Calu3 (cell line): ENCODE data around the gene GCH1. TPM values are rescaled to one million over a fixed set of nuclear protein-coding genes. Genes with fewer than 3 reads are reported as not detected.

ENCODE experiments used
- BruUV-seq: library from RNA; stranded (reverse); fragments of 400-500 nt; replicated peaks from 2 replicates; lab custom pipeline; 2021; lab: Mats Ljungman, UMichigan
- CTCF ChIA-PET: fragments of 300-600 bp; sonication (Branson Sonifier 250); formaldehyde crosslinking; loops from one replicate; lab custom pipeline; 2022; ENCODE audit warnings: antibody characterized with exemption; lab: Charles Lee
- DNase-seq: peaks from one replicate; pipeline ENCODE4 v3.0.0; 2022
- H3K27ac Mint-ChIP-seq: one replicate; pipeline ENCODE4 v1.8.0; 2022; ENCODE audit warnings: mixed read lengths; ENCODE audit not compliant: unreplicated experiment
- H3K27me3 Mint-ChIP-seq: one replicate; pipeline ENCODE4 v1.8.0; 2022; ENCODE audit warnings: mixed read lengths; ENCODE audit not compliant: unreplicated experiment
- H3K36me3 Mint-ChIP-seq: one replicate; pipeline ENCODE4 v1.8.0; 2022; ENCODE audit warnings: mild to moderate bottlenecking, moderate library complexity, mixed read lengths; ENCODE audit not compliant: insufficient read depth, unreplicated experiment
- H3K4me1 Mint-ChIP-seq: one replicate; pipeline ENCODE4 v1.8.0; 2022; ENCODE audit warnings: mild to moderate bottlenecking, low read depth, mixed read lengths; ENCODE audit not compliant: unreplicated experiment
- H3K4me3 Mint-ChIP-seq: one replicate; pipeline ENCODE4 v1.8.0; 2022; ENCODE audit warnings: mild to moderate bottlenecking, low read depth, moderate library complexity, mixed read lengths; ENCODE audit not compliant: unreplicated experiment
- H3K9me3 Mint-ChIP-seq: one replicate; pipeline ENCODE4 v1.8.0; 2022; ENCODE audit warnings: low read depth, mixed read lengths; ENCODE audit not compliant: unreplicated experiment
- CTCF ChIP-seq: fragments of 200-600 bp; IDR thresholded peaks from one replicate; pipeline ENCODE4 v1.8.0; 2022; ENCODE audit warnings: antibody characterized with exemption; ENCODE audit not compliant: unreplicated experiment
- intact Hi-C: fragments of 100-400 bp; cut with micrococcal nuclease; formaldehyde crosslinking; loops from one replicate; pipeline ENCODE4 v1.10.0; 2022; ENCODE audit not compliant: unreplicated experiment
- total RNA-seq: library from RNA; stranded (reverse); gene quantifications from 2 replicates; pipeline ENCODE4 v1.2.3, GENCODE V29; 2022

The GCH1 gene
- total RNA-seq, 1 experiment from 2014 or later: 6.8 TPM

GRCh38 chr14:54812617-54813016 is 90.0 kb downstream of the GCH1 start:
- CTCF ChIA-PET: interaction anchor here (0.6 kb wide), 1 partner anchor 19 kb away, joined by 4 read pairs; no protein-coding TSS in a partner anchor
- intact Hi-C loops: no loop called here
- no peaks in the 10 kb centered on the region for H3K9me3 Mint-ChIP-seq
- BruUV-seq: no TSS peak
- TF ChIP-seq CTCF: no peak
- no peak for DNase-seq
- no peak overlapping the region for H3K4me3 Mint-ChIP-seq
- peaks cover 13% of the 10 kb centered on the region for H3K4me1 Mint-ChIP-seq
- H3K36me3 Mint-ChIP-seq: no peaks in the 10 kb centered on the region
- peaks cover 27% of the 10 kb centered on the region for H3K27me3 Mint-ChIP-seq
- no peak overlapping the region for H3K27ac Mint-ChIP-seq

DNA sequence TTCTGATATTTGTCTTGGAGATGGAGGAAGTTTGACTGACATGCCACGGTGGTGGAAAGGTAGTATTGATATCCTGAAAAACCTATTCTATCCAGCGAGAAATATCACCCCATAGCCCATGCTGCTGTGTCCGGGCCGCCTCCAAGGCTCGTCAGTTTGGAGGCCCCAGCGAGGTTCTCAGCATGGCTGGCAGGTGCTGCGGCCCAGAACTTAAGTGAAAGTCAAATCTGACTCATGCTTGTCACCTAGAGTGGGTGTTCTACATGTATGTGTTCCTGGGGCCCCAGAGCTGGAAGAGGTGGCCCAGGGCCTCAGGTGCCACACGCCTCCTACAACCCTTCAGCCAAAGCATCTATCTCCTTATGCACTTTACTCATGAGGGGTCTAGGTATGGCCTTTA is 92.9 kb downstream of the GCH1 start:
- Mint-ChIP-seq H3K27ac (no peak overlapping the region), H3K9me3 (no peaks in the 10 kb centered on the region), H3K36me3 (no peaks in the 10 kb centered on the region), H3K27me3 (peaks cover 37% of the 10 kb centered on the region), H3K4me3 (no peak overlapping the region), H3K4me1 (peaks cover 10% of the 10 kb centered on the region)
- intact Hi-C loops: loop anchor here (5.0 kb wide), 1 partner anchor 93 kb away; the partner anchor contains the start of gene GCH1
- no peak for DNase-seq
- BruUV-seq: no TSS peak
- CTCF ChIA-PET: no interaction called here
- no peak for TF ChIP-seq CTCF

DNA sequence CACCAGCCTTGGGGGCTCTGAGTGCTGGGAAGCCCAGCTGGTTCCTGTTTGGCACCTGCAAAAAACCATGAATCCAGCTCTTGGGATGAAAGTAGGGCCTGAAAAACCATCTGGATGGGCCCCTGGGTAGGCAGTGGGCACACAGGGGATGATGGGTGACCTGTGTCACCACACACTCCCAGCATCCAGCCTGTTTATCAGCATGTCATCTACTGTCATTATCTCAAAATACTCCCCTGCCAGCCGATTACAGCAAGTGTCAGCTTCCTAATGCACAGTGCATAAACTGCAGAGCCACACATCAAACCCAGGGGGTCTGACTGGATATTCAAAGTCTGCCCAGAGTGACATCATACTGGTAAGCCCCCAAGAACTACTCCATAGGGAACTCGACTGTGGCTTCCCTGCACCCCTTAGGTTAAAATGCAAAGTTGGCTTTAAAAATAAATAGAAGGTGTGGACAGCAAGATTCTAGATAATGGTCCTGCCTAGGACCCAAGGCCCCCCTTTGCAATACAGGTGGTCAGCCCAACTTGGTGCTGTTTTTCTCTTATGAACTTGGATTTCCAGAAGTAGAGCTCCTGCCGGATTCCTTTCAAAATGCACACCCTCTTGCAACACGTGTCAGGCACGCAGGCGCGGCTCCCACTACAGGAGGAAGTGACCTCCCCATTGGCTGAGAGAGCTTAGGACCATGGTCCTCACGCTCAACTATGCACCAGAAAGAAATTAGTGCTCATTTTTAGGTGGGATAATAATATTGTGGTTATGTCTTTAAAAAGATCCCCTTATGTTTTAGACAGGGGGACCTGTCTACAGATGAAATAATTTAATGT is 94.1 kb downstream of the GCH1 start:
- CTCF ChIA-PET: interaction anchor here (0.6 to 1.0 kb wide), 2 partner anchors 35 to 260 kb away, joined by 3 to 4 read pairs; no protein-coding TSS in a partner anchor
- Mint-ChIP-seq H3K27ac (no peak overlapping the region), H3K27me3 (peaks cover 50% of the 10 kb centered on the region), H3K36me3 (no peaks in the 10 kb centered on the region), H3K9me3 (no peaks in the 10 kb centered on the region), H3K4me3 (no peak overlapping the region), H3K4me1 (peaks cover 6% of the 10 kb centered on the region)
- DNase-seq: no peak
- BruUV-seq: no TSS peak
- no peak for TF ChIP-seq CTCF
- intact Hi-C loops: loop anchor here (5.0 kb wide), 1 partner anchor 94 kb away; the partner anchor contains the start of gene GCH1

GRCh38 chr14:54807881-54808280 is 94.7 kb downstream of the GCH1 start:
- Mint-ChIP-seq H3K4me3 (no peak overlapping the region), H3K27ac (no peak overlapping the region), H3K36me3 (no peaks in the 10 kb centered on the region), H3K9me3 (no peaks in the 10 kb centered on the region), H3K4me1 (peaks cover 6% of the 10 kb centered on the region), H3K27me3 (peaks cover 46% of the 10 kb centered on the region)
- intact Hi-C loops: loop anchor here (5.0 kb wide), 1 partner anchor 94 kb away; the partner anchor contains the start of gene GCH1
- no TSS peak for BruUV-seq
- no peak for DNase-seq
- no peak for TF ChIP-seq CTCF
- CTCF ChIA-PET: interaction anchor here (1.0 kb wide), 1 partner anchor 34 kb away, joined by 3 read pairs; no protein-coding TSS in a partner anchor
